HG03196 (cell line): ENCODE results near the gene CCKAR.

Experiments
- ATAC-seq: cut with Tn5 transposase; IDR thresholded peaks from one replicate; pipeline ENCODE4 v1.9.1; 2021; ENCODE audit not compliant: unreplicated experiment

CCKAR gene

GRCh38 chr4:26462874-26463273 lies 27.4 kb downstream of the CCKAR start:
- ATAC-seq = no peak

DNA sequence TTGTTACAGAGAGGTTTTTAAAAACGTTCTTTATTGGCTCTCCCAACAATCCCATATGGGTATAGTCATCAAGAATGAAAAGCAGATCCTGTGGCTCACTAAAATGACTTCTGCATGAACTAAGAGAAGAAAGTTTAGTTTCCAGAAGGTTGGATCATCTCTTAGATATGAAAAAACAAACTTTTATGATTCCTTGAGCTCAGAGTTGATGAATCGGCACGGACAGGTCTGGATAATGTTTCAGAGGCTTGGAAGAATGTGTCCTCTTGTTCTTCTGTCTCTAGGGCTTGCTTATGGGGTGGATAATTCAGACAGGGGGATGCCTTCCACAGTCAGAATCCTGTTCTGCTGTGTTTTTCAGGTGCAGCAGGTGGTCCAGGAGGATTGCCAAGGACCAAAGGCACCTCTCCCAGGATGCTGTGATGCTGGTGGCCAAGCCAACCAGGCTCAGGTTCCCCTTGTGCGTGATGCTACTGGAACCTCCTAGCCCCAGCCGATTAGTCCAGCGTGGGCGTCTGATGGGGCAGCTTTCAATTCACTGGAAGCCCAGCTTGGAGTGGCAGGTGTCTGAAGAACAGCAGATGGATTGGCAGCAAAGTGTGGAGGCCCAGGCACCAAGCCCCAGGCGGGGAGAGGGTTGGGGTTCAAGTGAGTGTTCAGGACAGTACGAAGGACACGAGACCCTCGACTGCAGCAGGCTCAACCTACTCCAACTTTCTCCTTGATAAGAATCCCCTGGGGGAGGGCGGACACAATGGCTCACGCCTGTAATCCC lies 30.3 kb downstream of the CCKAR start:
- no peak for ATAC-seq

DNA sequence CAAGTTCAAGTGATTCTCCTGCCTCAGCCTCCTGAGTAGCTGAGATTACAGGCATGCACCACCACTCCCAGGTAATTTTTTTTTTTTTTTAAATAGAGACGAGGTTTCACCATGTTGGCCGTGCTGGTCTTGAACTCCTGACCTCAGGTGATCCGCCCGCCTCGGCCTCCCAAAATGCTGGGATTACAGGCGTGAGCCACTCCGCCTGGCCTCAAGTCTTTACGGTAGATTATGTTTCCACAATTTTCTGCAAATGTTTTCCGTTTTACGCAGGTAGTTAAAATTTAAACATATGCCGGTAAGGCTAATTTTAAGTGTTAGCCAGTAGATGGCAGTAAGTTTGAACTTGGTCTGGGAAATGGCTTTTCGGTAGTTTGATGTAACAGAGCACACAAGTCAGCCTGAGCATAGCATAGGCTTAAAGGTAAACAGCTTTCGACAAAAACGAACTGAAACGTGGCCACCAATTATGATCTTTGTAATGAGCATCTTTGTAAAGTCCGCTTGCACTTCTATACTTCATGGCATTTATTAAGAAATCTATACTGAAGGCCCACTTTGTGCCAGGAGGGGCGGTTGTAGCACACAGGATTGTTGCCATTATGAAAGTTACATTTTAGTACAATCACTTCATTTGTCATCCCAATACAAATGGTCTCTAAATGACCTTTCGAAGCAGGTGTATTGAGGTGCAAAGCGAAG lies 31.1 kb downstream of the CCKAR start:
- ATAC-seq = no peak

DNA sequence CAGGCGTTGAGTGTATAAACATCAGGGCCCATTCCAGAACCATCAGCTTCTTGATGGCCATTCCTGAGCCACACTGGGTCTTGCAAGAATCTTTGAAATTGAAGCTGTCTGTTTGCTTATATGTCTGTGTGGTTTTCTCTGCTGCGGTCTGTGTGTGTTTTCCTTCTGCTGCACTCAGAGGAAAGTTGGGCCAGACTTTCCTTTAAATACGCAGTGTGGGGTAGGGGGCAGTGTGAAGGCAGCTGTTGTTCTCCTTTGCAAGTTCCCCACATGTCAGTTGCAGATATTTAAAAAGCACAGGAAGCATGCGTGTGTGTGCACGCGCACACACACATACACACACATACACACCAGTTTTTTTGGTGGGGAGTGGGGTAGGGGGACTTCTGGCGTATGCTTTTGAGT lies 32.1 kb downstream of the CCKAR start:
- no peak for ATAC-seq

DNA sequence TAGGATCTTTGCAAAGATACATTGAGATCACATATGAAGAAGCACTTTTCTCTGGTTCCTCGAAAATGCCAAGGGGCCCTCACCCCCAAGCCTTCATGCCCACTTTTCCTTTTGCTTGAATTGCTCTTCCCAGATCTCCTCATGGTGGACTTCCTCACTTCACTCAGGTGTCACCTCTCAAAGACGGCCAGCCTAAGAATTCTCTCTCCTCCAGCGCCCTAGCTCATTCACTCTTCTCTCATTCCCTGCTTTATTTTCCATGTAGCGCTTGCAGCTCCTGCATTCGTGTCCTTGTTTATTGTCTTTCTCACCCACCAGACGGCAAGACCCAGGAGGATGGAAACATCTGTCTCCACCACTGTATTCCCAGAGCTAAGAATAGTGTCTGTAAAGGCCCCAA lies 32.9 kb downstream of the CCKAR start:
- no peak for ATAC-seq

DNA sequence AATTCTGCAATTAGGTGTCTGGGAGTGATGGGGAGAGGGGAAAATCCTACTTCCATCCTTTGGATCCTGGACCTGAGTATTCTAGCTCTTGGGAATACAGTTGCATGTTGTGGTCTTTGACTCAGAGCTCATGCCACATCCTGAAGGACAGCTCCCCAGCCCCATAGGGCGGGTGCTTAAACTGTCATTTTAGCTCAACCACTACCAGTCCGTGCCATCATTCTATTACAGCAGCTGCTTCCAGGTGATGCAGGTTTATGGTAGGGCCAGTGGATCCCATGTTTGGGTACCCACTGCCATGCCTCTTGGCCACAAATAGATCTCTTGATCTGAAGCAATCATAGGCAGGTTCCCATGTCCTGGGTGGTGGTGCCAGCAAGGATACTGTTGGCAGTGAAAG lies 34.7 kb downstream of the CCKAR start:
- ATAC-seq = no peak

GRCh38 chr4:26454961-26455360 lies 35.3 kb downstream of the CCKAR start:
- no peak for ATAC-seq

DNA sequence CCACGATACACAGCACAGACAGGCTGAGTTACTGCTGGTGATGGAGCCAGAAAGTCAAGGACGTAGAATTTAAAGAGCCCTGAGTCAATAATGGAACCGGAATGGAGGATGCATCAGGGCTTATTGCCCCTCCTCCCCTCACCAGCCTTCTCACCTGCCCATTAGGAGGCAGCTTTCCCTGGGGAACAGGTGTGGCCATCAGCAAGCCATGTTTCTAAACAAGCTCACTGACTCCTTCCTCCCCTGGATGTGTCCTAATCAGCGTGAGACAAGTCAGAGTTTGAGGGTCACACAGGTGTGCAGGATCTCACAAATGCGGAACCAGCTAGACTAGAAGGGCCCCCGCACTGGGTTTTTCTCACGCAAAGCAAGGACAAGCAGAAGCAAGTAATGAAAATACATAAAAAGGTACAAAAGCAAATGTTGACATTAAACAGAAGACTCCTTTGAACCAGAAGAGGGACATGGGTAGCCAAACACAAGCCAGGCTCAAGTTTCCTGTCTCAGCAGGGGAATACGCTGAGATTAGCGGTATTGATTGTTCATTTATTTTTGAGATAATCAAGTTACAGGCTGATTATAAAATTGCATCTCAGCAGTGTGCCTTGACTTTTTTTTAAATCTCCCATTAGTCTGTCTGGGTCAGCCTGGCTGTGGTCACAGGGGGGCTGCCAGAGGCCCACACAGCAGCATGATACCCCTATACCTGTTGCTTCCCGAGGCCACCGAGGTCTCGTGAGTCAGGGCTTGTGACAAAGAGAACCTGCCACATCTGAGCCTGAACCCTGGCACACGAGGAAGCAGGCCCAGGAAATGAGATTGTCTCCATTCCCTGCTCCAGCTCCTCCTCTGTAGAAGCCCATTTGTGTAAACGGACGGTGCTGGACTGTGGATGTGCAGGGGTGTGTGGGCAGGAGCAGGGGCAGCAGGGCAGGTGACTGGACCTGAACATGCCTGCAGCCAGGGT lies 37.4 kb downstream of the CCKAR start:
- no peak for ATAC-seq

GRCh38 chr4:26451597-26451996 lies 38.7 kb downstream of the CCKAR start:
- no peak for ATAC-seq

DNA sequence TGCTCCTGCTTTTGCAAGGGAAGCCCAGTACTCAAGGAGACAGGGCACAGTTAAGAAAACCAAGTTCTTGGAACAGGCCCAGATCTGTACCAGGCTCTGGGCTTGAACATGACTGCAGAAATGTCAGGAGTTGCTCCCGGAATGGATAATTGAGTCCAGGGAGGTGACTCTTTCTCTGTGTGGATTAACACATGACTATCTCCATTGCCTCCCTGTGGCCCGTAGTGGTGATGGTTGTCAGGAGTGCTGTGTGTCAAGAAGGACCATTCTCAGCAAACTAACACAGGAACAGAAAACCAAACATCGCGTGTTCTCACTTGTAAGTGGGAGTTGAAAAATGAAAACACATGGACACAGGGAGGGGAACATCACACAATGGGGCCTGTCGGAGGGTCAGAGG lies 39.9 kb downstream of the CCKAR start:
- no peak for ATAC-seq

GRCh38 chr4:26447378-26447777 lies 42.9 kb downstream of the CCKAR start:
- no peak for ATAC-seq

GRCh38 chr4:26441771-26442170 lies 48.5 kb downstream of the CCKAR start:
- ATAC-seq = no peak

GRCh38 chr4:26441102-26441501 lies 49.2 kb downstream of the CCKAR start:
- no peak for ATAC-seq

GRCh38 chr4:26434030-26434639 lies 56.1 kb downstream of the CCKAR start:
- no peak for ATAC-seq

- no peak for ATAC-seq
Observed at GRCh38 chr4:26433556-26433955, 56.7 kb downstream of the CCKAR start.

- no peak for ATAC-seq
Observed at GRCh38 chr4:26432419-26432818, 57.9 kb downstream of the CCKAR start.

DNA sequence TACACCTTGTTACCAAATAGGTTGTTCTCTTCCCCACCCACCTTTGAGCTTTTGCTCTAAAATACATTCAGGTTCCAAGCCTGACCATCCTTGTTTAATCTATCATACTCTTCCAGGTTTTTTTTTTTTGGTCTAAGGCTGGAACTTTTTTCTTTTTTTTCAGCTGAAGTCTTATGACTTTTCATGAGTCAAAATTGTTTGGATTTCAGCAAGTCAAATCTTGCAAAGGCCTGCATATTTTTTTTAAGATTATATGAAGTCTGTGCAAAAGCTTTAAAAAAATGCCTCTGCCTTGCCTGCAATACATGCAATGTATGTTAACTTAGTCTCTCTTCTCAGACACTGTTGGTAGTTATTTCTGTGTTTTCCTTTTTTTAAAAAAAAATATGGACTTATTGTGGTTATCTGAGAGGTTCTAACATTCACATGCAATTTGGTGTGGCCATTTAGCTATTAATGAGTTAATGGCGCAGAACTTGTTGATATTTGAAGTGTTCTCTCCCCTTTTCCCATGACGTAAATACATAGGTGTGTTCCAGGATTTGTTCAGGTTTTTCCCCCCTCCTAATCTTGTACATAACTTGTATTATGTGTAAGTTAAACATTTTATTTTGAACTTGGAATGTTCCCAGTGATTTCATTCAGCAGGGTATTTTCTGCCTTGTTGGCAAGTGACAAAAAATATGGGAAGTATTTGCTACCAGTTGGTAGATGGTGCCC lies 58.7 kb downstream of the CCKAR start:
- ATAC-seq = no peak
